Stimulated activated CD8-positive, alpha-beta memory T cell treated with anti-CD3 and anti-CD28 coated beads, Interleukin-12 subunit alpha, Interleukin-12 subunit beta, amount 100 ng/mL, for 24 hours (primary cell): ENCODE results near the gene CACNA1G.

ENCODE experiments used
- DNase-seq: peaks from one replicate; pipeline ENCODE4 v3.0.0-alpha.2; 2020; ENCODE audit errors: extremely low read depth

CACNA1G gene

DNA sequence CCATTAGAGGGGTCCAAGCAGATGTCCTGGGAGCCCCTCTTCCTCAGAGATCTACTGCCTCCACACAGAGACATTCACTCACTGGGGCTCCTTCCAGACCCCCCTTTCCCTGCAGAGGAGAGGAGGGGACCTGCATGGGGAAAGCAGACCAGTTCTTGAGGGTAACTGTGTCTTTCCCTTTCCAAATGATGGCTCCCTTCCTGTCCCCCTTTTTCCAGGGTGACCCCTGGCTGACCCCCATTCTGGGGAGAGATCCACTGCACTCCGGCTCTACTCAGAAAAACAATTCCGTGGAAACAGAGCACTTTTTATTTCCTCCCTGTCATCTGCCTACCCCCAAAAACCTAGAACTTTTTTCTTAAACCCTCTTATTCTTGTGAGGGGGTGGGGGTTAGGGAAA, 6.4 kb downstream of the CACNA1G start:
- no peak for DNase-seq

DNA sequence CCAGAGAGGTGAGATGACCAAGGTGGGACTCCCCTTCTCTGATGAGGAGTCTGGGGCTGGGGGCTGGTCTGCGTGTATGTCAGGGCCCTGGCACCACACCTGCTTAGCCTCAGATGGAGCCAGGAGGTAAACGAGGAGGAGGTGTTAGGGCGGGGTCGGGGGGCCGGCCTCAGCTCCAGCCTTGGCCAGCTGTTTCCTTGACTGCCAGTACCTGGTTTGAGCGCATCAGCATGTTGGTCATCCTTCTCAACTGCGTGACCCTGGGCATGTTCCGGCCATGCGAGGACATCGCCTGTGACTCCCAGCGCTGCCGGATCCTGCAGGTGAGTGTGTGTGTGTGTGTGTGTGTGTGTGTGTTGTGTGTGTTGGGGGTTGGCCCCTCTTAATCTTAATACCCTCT, 8.1 kb downstream of the CACNA1G start:
- no peak for DNase-seq

GRCh38 chr17:50569592-50569991, 9.1 kb downstream of the CACNA1G start:
- no peak for DNase-seq

DNA sequence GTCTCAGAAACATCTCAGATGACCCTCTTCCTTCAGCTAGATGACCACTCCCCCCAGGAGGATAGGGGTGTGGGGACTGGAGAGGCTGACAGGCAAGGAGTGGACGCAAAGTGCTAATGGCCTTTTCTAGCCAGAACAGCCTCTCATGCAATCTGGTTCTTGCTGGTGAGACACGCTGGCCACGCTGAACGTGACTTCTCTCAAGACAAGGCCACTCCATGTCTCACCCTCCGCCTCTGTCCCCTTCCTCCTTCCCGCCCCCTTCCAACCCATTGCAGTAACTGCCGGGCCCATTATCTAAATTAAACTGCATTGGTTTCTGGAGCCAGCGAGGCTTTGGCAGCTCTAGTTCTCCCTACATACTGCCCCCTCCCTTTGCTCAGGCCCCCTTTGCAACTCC, 9.5 kb downstream of the CACNA1G start:
- no peak for DNase-seq

- no peak for DNase-seq
These were observed 10.0 kb downstream of the CACNA1G start for GRCh38 chr17:50570528-50570927.

GRCh38 chr17:50571681-50572080, 11.2 kb downstream of the CACNA1G start:
- no peak for DNase-seq

DNA sequence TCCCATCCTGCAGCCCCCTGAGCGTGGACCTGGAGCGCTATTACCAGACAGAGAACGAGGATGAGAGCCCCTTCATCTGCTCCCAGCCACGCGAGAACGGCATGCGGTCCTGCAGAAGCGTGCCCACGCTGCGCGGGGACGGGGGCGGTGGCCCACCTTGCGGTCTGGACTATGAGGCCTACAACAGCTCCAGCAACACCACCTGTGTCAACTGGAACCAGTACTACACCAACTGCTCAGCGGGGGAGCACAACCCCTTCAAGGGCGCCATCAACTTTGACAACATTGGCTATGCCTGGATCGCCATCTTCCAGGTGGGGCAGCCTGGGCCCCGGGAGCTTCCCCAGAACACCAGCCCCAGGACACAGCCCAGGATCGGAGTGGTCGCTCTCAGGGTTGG, 12.0 kb downstream of the CACNA1G start:
- no peak for DNase-seq

GRCh38 chr17:50573866-50574611, 13.5 kb downstream of the CACNA1G start:
- no peak for DNase-seq

DNA sequence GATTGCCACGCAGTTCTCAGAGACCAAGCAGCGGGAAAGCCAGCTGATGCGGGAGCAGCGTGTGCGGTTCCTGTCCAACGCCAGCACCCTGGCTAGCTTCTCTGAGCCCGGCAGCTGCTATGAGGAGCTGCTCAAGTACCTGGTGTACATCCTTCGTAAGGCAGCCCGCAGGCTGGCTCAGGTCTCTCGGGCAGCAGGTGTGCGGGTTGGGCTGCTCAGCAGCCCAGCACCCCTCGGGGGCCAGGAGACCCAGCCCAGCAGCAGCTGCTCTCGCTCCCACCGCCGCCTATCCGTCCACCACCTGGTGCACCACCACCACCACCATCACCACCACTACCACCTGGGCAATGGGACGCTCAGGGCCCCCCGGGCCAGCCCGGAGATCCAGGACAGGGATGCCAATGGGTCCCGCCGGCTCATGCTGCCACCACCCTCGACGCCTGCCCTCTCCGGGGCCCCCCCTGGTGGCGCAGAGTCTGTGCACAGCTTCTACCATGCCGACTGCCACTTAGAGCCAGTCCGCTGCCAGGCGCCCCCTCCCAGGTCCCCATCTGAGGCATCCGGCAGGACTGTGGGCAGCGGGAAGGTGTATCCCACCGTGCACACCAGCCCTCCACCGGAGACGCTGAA, 15.2 kb downstream of the CACNA1G start:
- DNase-seq = no peak

GRCh38 chr17:50576864-50577263, 16.3 kb downstream of the CACNA1G start:
- no peak for DNase-seq

GRCh38 chr17:50577451-50577954, 17.0 kb downstream of the CACNA1G start:
- DNase-seq = no peak

DNA sequence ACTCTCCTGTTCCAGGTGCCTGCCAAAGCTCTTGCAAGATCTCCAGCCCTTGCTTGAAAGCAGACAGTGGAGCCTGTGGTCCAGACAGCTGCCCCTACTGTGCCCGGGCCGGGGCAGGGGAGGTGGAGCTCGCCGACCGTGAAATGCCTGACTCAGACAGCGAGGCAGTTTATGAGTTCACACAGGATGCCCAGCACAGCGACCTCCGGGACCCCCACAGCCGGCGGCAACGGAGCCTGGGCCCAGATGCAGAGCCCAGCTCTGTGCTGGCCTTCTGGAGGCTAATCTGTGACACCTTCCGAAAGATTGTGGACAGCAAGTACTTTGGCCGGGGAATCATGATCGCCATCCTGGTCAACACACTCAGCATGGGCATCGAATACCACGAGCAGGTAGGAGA, 17.7 kb downstream of the CACNA1G start:
- DNase-seq = no peak

DNA sequence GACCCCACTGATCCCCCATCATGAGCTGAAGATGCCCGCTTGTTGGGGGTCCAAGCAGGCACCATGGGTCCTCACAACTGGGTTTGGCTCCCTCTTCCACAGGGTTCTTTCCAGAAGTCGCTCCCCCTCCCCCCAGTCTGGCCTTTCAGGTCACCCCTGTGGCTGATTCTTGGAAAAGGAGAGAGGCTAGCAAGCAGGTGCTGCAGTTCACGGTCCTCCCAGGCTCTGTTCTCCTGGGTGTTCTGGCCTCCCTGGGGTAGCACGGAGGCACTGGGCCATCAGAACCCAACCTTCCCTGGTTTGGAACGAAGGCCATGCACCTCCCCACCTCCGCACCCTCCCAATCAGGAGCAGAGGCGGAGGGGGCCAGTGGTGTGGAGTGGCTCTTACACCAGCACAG, 18.9 kb downstream of the CACNA1G start:
- DNase-seq = no peak

DNA sequence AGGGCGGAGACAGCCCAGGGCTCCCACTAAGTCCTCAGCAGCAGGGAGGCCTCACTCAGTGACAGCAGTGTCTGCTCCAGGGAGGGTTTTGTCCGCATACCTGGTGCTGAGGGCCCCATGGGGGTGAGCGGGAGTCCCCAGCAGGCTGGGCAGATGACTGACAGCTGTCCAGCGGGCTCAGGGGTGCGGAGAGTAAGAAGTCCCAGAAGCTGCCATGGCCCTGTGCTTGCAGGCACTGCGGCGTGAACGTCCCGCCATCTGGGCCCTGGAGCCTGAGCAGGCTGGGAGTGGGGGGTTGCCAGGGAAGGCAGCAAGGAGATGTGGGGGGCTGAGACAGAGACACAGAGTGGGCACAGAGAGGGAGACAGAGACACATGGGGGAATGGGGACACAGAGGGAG, 20.1 kb downstream of the CACNA1G start:
- no peak for DNase-seq

- no peak for DNase-seq
These were observed 20.8 kb downstream of the CACNA1G start for GRCh38 chr17:50581316-50581715.

DNA sequence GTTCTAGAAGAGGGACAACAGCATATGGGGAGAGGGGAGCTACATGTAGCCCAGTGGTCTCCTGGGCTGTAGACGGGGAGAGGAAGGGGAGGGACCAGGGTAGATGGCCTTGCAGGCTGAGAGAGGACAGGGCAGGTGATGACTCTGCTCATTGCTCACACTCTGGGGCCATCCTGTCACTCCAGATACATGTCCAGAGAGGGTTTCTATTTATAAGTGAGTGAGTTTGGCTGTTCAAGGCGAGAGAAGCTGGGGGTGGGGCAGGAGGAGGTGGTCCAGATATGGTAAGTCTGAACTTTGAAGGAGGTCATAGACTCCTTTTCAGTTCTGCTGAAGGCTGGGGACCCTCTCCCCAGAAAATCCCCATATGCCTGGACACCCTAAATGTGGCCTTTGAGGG, 22.2 kb downstream of the CACNA1G start:
- no peak for DNase-seq

DNA sequence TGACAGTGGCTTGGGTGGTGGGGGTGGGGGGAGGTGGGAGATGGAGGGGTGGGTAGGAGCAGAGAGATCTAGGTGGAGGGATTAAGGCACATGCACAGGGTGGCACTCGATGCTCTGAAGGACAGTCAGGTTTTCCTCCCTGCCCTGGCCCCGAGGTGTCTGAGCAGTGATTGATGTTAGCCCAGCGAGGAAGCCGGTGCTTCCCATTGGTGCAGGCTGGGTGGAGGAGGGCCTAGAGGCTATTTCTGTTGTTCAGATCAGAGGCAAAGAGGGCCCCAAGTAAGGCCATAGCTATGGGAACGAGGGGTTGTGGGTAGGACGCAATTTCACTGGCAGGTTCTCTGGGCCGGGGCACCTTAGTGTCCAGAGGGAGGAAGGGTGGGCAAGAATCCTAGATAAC, 23.1 kb downstream of the CACNA1G start:
- no peak for DNase-seq

DNA sequence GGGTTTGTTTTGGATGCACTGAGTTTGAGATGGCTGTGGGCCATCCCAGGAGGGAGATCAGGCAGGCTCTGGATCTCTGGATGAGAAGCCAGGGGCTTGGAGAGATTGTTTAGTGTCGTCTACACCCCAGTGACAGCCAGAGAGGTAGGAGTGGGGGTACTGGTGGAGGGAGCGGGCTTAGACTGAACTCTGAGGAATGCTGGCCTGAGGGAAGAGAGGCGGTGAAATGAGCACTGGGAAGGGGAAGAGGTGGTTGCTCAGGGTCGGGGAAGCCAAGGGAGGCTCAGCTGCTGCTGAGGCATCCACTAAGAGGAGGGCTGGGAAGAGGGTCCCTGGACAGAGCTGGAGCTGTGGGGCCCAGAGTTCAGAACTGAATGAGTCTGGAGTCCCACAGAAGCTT, 23.6 kb downstream of the CACNA1G start:
- no peak for DNase-seq

DNA sequence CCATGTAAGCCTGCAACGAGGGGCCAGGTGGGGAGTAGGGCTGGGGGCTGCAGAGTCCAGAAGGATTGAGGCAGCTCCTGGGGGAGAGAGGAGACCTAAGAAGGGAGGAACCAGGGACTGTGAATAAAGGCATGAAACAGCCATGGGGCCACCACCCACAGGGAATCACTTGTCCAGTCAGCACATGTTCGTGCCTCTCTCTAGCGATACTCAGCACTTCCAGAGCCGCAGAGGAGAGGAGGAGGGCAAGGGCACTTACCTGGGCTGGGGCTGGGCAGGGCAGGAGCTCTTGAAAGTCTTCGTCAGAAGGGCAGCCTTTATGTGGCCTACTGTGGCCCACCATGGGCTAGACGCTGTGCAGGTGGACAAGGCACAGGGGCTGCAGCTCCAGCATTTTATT, 24.2 kb downstream of the CACNA1G start:
- DNase-seq = no peak

GRCh38 chr17:50585346-50585745, 24.8 kb downstream of the CACNA1G start:
- no peak for DNase-seq

DNA sequence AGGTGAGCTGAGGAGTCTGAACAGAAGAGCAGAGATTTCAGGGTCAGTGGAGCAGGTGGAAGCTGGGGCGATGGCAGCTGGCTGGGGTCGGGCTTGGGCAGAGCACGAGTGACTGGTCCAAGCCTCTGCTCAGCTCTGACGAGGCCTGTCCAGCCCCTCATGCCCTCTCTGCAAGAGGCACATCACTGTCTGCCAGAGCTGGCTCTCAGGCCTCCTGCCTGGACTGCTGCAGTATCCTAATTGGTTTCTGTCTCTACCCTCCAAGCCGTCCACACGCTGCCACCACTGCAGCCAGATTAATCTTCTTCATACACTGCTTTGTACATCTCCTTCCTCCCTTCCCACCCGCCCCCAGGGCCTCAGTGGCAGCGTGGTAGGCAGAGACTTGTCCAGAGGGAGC, 25.4 kb downstream of the CACNA1G start:
- DNase-seq = no peak

- no peak for DNase-seq
These were observed 26.1 kb downstream of the CACNA1G start for GRCh38 chr17:50586421-50587247.

DNA sequence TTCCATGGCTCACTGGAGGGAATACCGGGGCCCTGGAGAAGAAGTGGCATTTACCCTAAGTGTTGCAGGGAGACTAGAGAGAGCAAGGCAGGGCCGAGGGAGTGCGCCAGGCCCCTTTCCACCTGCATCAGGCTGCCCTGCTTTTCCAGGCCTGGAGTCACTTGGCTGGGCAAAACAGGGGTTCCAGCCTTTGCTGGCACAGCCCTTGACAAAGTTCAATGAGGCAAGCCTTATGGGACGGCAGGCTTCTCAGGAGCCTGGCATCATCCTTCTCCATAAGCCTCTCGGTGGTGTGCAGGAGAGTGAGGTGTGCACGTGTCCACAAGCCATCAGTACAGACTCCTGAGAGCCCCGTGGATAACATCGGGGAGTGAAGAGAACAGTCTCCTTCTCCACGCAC, 27.1 kb downstream of the CACNA1G start:
- no peak for DNase-seq
